ENCODE data around the gene PRM2. TPM values are rescaled to one million over a fixed set of nuclear protein-coding genes. Genes with fewer than 3 reads are reported as not detected.

Gene PRM2
- total RNA-seq, 3 donors from 2014 or later (not counting 1 experiment from before 2014, with no cell fraction given) = not detected

GRCh38 chr16:11296351-11296705, 20.0 kb upstream of the PRM2 start:
- intact Hi-C loops (cut with micrococcal nuclease) = loop anchor here (5.0 kb wide), 1 partner anchor 56 kb away; no protein-coding TSS in a partner anchor
- peaks cover 21% of the 10 kb centered on the region for H3K27me3 ChIP-seq (ENCODE audit: control insufficient read depth, insufficient read depth, low read length)

DNA sequence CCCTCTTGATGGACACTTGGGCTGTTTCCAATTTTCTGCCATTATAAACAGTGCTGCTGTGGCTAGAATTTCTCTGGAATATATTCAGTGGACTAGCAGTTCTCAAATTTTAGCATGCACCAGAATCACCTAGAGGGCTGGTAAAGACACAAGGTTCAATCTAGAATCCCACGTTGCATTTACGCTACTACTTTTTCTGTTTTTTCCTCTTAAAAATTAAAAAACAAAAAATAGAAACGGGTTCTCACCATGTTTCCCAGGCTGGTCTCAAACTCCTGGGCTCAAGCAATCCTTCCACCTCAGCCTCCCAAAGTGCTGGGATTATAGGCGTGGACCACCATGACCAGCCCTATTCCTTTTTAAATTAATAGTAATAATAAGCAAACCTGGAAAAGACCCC, 19.4 kb upstream of the PRM2 start:
- Mint-ChIP-seq H3K4me3 (no peak overlapping the region), H3K36me3 (no peaks in the 10 kb centered on the region), H3K27ac (no peak overlapping the region), H3K27me3 (ENCODE audit: low read depth in 2 of 2) (peaks cover 40 to 51% of the 10 kb centered on the region in 2 donors), H3K9me3 (no peaks in the 10 kb centered on the region), H3K4me1 (peaks cover 12 to 13% of the 10 kb centered on the region in 2 donors)
- no peaks in the 10 kb centered on the region for H3K9me3 ChIP-seq (ENCODE audit: control insufficient read depth, insufficient read depth, low read length)
- no peaks in the 10 kb centered on the region for H3K36me3 ChIP-seq (ENCODE audit: control insufficient read depth, insufficient read depth, low read length)
- H3K27ac ChIP-seq (ENCODE audit: low read length) = no peak overlapping the region
- TF ChIP-seq CTCF (IDR thresholded peaks at IDR 0.05) = no peak
- H3K4me1 ChIP-seq (ENCODE audit: control insufficient read depth, insufficient read depth, low read length) = peaks cover 28% of the 10 kb centered on the region
- no peak for DNase-seq
- H3K27me3 ChIP-seq (ENCODE audit: control insufficient read depth, insufficient read depth, low read length) = peaks cover 24% of the 10 kb centered on the region
- 96% methylated on average over 3 of the region's 4 CpGs for WGBS (ENCODE audit: insufficient coverage)
- intact Hi-C loops (cut with micrococcal nuclease) = loop anchor here (5.0 kb wide), 1 partner anchor 57 kb away; no protein-coding TSS in a partner anchor
- no peak for ATAC-seq
- H3K4me3 ChIP-seq (ENCODE audit: low read length) = no peak overlapping the region

More at GRCh38 chr16:11296351-11296705, 20.0 kb upstream of the PRM2 start:
- no peak overlapping the region for H3K27ac ChIP-seq (ENCODE audit: low read length)
- Mint-ChIP-seq H3K36me3 (no peaks in the 10 kb centered on the region), H3K4me3 (no peak overlapping the region), H3K27ac (no peak overlapping the region), H3K27me3 (ENCODE audit: low read depth in 2 of 2) (peaks cover 36 to 49% of the 10 kb centered on the region in 2 donors), H3K4me1 (peaks cover 12 to 13% of the 10 kb centered on the region in 2 donors), H3K9me3 (no peaks in the 10 kb centered on the region)
- no peak overlapping the region for H3K4me3 ChIP-seq (ENCODE audit: low read length)
- ATAC-seq (no peak), DNase-seq (no peak)
- no peak for TF ChIP-seq CTCF (IDR thresholded peaks at IDR 0.05)
- no peaks in the 10 kb centered on the region for H3K36me3 ChIP-seq (ENCODE audit: control insufficient read depth, insufficient read depth, low read length)
- 75% methylated on average over 3 of the region's 3 CpGs for WGBS (ENCODE audit: insufficient coverage)
- no peaks in the 10 kb centered on the region for H3K9me3 ChIP-seq (ENCODE audit: control insufficient read depth, insufficient read depth, low read length)
- peaks cover 28% of the 10 kb centered on the region for H3K4me1 ChIP-seq (ENCODE audit: control insufficient read depth, insufficient read depth, low read length)

GRCh38 chr16:11292076-11292748, 15.9 kb upstream of the PRM2 start:
- Histone ChIP-seq H3K9me3 (ENCODE audit: control insufficient read depth, insufficient read depth, low read length) (no peaks in the 10 kb centered on the region), H3K27ac (ENCODE audit: low read length) (no peak overlapping the region), H3K4me1 (ENCODE audit: control insufficient read depth, insufficient read depth, low read length) (peaks cover 14% of the 10 kb centered on the region), H3K36me3 (ENCODE audit: control insufficient read depth, insufficient read depth, low read length) (no peaks in the 10 kb centered on the region), H3K27me3 (ENCODE audit: control insufficient read depth, insufficient read depth, low read length) (peaks cover 24% of the 10 kb centered on the region), H3K4me3 (ENCODE audit: low read length) (no peak overlapping the region)
- no peaks in the 10 kb centered on the region for H3K9me3 Mint-ChIP-seq
- intact Hi-C loops (cut with micrococcal nuclease) = no loop called here
- no peak for DNase-seq
- H3K4me3 Mint-ChIP-seq = no peak overlapping the region
- no peak for ATAC-seq
- 95% methylated on average over 7 of the region's 7 CpGs for WGBS (ENCODE audit: insufficient coverage)
- H3K4me1 Mint-ChIP-seq = peaks cover 5 to 7% of the 10 kb centered on the region in 2 donors
- H3K27me3 Mint-ChIP-seq (ENCODE audit: low read depth in 2 of 2) = peaks cover 69 to 75% of the 10 kb centered on the region in 2 donors
- no peak for TF ChIP-seq CTCF (IDR thresholded peaks at IDR 0.05)
- H3K36me3 Mint-ChIP-seq = no peaks in the 10 kb centered on the region
- H3K27ac Mint-ChIP-seq = no peak overlapping the region

Measured in natural killer cell (primary cell).